H1 (cell line): Measurements from ENCODE around the gene LRRC14B. TPM values are rescaled to one million over a fixed set of nuclear protein-coding genes. Genes with fewer than 3 reads are reported as not detected.

Experiments
- CTCF ChIA-PET: fragments of 300-600 bp; sonication (Branson Sonifier 250); formaldehyde crosslinking; loops from one replicate; lab custom pipeline; 2021; ENCODE audit not compliant: partially characterized antibody; lab: Charles Lee
- POLR2A ChIA-PET: fragments of 300-600 bp; sonication (Branson Sonifier 250); formaldehyde crosslinking; loops from one replicate; lab custom pipeline; 2021; ENCODE audit warnings: inconsistent platforms; ENCODE audit not compliant: partially characterized antibody; lab: Charles Lee
- DNase-seq, 2 experiments: peaks; one replicate each; pipeline versions ENCODE4 v3.0.0 to v3.0.0-alpha.2; 2010 to 2022; ENCODE audit warnings: low spot score in 2 of 2, low read depth in 1 of 2, mixed read lengths in 1 of 2
- FAIRE-seq: peaks from 2 replicates; lab custom pipeline; 2011; peaks lifted over from hg19 to GRCh38; lab: Jason Lieb, UNC
- H2AFZ ChIP-seq: 2 replicates; pipeline ENCODE4 v1.8.1; 2012; ENCODE audit warnings: low read length, inconsistent platforms
- H2AK5ac ChIP-seq: 2 replicates; pipeline ENCODE4 v1.6.1; 2013; ENCODE audit warnings: low read depth, low read length
- H2BK120ac ChIP-seq: replicated peaks from 2 replicates; pipeline ENCODE3; 2013; ENCODE audit warnings: low read depth, low read length, inconsistent platforms
- H2BK12ac ChIP-seq: 2 replicates; pipeline ENCODE4 v1.6.1; 2013; ENCODE audit warnings: low read depth, low read length
- H2BK15ac ChIP-seq: 2 replicates; pipeline ENCODE4 v1.6.1; 2013; ENCODE audit warnings: low read length
- H2BK20ac ChIP-seq: 2 replicates; pipeline ENCODE4 v1.6.1; 2013; ENCODE audit warnings: low read length
- H2BK5ac ChIP-seq: 2 replicates; pipeline ENCODE4 v1.6.1; 2013; ENCODE audit warnings: low read depth, low read length
- H3K14ac ChIP-seq: 2 replicates; pipeline ENCODE4 v1.6.1; 2013; ENCODE audit warnings: inconsistent platforms; ENCODE audit not compliant: insufficient read length
- H3K18ac ChIP-seq: 2 replicates; pipeline ENCODE4 v1.6.1; 2013; ENCODE audit warnings: low read length; ENCODE audit errors: extremely low read depth
- H3K23ac ChIP-seq: 2 replicates; pipeline ENCODE4 v1.6.1; 2013; ENCODE audit warnings: inconsistent platforms; ENCODE audit not compliant: insufficient read length
- H3K23me2 ChIP-seq: 2 replicates; pipeline ENCODE4 v1.6.1; 2013; ENCODE audit warnings: low read depth, low read length
- H3K27ac ChIP-seq: 2 replicates; pipeline ENCODE4 v1.6.1; 2011; ENCODE audit warnings: low read depth, low read length, inconsistent platforms
- H3K27me3 ChIP-seq, 4 experiments: replicated peaks in 1 of 4; 1 replicate in 1 of 4; 2 replicates in 3 of 4; pipeline versions ENCODE4 v1.6.1 to v1.8.1; 2011 to 2013; ENCODE audit warnings: low read length in 3 of 4, mild to moderate bottlenecking in 3 of 4, inconsistent platforms in 2 of 4, mixed read lengths in 2 of 4, moderate library complexity in 1 of 4; ENCODE audit not compliant: control insufficient read depth in 3 of 4, insufficient read depth in 3 of 4; ENCODE audit errors: extremely low read depth in 1 of 4
- H3K36me3 ChIP-seq, 4 experiments: 2 replicates each; pipeline versions ENCODE4 v1.6.1 to v1.8.1; 2011 to 2013; ENCODE audit warnings: mild to moderate bottlenecking in 4 of 4, low read length in 3 of 4, moderate library complexity in 2 of 4, control low read depth in 1 of 4, inconsistent platforms in 1 of 4; ENCODE audit not compliant: insufficient read depth in 4 of 4, control insufficient read depth in 2 of 4
- H3K4ac ChIP-seq: replicated peaks from 2 replicates; pipeline ENCODE3; 2013; ENCODE audit warnings: low read length, low read depth, mixed read lengths, inconsistent platforms; ENCODE audit not compliant: insufficient read length
- H3K4me1 ChIP-seq, 4 experiments: replicated peaks in 1 of 4; 1 replicate in 1 of 4; 2 replicates in 3 of 4; pipeline versions ENCODE4 v1.6.1 to v1.8.1; 2011 to 2013; ENCODE audit warnings: low read length in 3 of 4, inconsistent platforms in 2 of 4, mixed read lengths in 1 of 4; ENCODE audit not compliant: insufficient read depth in 4 of 4, control insufficient read depth in 3 of 4
- H3K4me2 ChIP-seq, 2 experiments: 2 replicates each; pipeline versions ENCODE4 v1.6.1 to v1.8.1; 2011 to 2013; ENCODE audit warnings: low read depth in 2 of 2, low read length in 2 of 2, control low read depth in 1 of 2, inconsistent platforms in 1 of 2, mild to moderate bottlenecking in 1 of 2; ENCODE audit not compliant: insufficient read depth in 1 of 2
- H3K4me3 ChIP-seq, 4 experiments: fragments of 200-600, 300-600 bp in 1 of 4; sonication (generic), shearing (Covaris generic), sonication (Bioruptor Twin) in 1 of 4; 2 replicates each; pipeline versions ENCODE4 v1.5.1 to v1.8.1; 2011 to 2016; ENCODE audit warnings: low read length in 4 of 4, low read depth in 3 of 4, control low read depth in 2 of 4, inconsistent platforms in 2 of 4, mild to moderate bottlenecking in 2 of 4, mixed read lengths in 1 of 4, moderate library complexity in 1 of 4; ENCODE audit not compliant: insufficient read depth in 2 of 4; ENCODE audit errors: extremely low read depth in 1 of 4
- H3K56ac ChIP-seq: replicated peaks from 2 replicates; pipeline ENCODE3; 2013; ENCODE audit warnings: low read depth, mild to moderate bottlenecking, mixed read lengths, low read length, inconsistent platforms; ENCODE audit not compliant: insufficient read length
- H3K79me1 ChIP-seq: 2 replicates; pipeline ENCODE4 v1.6.1; 2013; ENCODE audit warnings: low read depth, low read length, control low read depth
- H3K79me2 ChIP-seq, 2 experiments: 2 replicates each; pipeline versions ENCODE4 v1.6.1 to v1.8.1; 2012 to 2013; ENCODE audit warnings: low read length in 2 of 2, mild to moderate bottlenecking in 2 of 2, inconsistent platforms in 1 of 2; ENCODE audit not compliant: insufficient read depth in 2 of 2, control insufficient read depth in 1 of 2
- H3K9ac ChIP-seq, 4 experiments: replicated peaks in 1 of 4; 1 replicate in 1 of 4; 2 replicates in 3 of 4; pipeline versions ENCODE4 v1.6.1 to v1.8.1; 2011 to 2013; ENCODE audit warnings: low read depth in 3 of 4, low read length in 3 of 4, control low read depth in 2 of 4, mild to moderate bottlenecking in 2 of 4, moderate library complexity in 2 of 4, inconsistent platforms in 1 of 4; ENCODE audit errors: extremely low read depth in 1 of 4
- H3K9me3 ChIP-seq, 2 experiments: 2 replicates each; pipeline versions ENCODE4 v1.6.1 to v1.8.1; 2012 to 2013; ENCODE audit warnings: mild to moderate bottlenecking in 2 of 2, moderate library complexity in 2 of 2, control low read depth in 1 of 2, inconsistent platforms in 1 of 2, low read depth in 1 of 2, low read length in 1 of 2, mixed read lengths in 1 of 2; ENCODE audit not compliant: insufficient read depth in 2 of 2
- H4K20me1 ChIP-seq, 2 experiments: replicated peaks in 1 of 2; 2 replicates each; pipeline versions ENCODE3 to v1.8.1; 2011 to 2013; ENCODE audit warnings: inconsistent platforms in 2 of 2, low read length in 2 of 2, mild to moderate bottlenecking in 1 of 2; ENCODE audit not compliant: insufficient read depth in 2 of 2, control insufficient read depth in 1 of 2
- H4K5ac ChIP-seq: 2 replicates; pipeline ENCODE4 v1.6.1; 2013; ENCODE audit warnings: low read length, low read depth, mixed read lengths, inconsistent platforms; ENCODE audit not compliant: insufficient read length
- H4K8ac ChIP-seq: 2 replicates; pipeline ENCODE4 v1.8.0; 2013; ENCODE audit warnings: mild to moderate bottlenecking, moderate library complexity, low read length, inconsistent platforms; ENCODE audit not compliant: insufficient read depth; ENCODE audit errors: extremely low read depth
- H4K91ac ChIP-seq: replicated peaks from 2 replicates; pipeline ENCODE3; 2013; ENCODE audit warnings: low read length, mixed read lengths, inconsistent platforms; ENCODE audit not compliant: insufficient read length
- FOSL1 ChIP-seq: IDR thresholded peaks from 2 replicates; pipeline ENCODE4 v1.6.1; 2011; ENCODE audit warnings: mild to moderate bottlenecking, low read depth, low read length, moderate library complexity; ENCODE audit not compliant: insufficient read depth
- MAFK ChIP-seq: IDR thresholded peaks from 2 replicates; pipeline ENCODE4 v1.6.1; 2012; ENCODE audit warnings: low read depth, mild to moderate bottlenecking, improper control_type of control experiment, low read length
- WGBS, 2 experiments: shearing (Covaris generic) in 1 of 2; methylation state at CpG; one replicate each; pipeline versions ENCODE4 v1.1.6 to v1.1.7; 2013 to 2015; ENCODE audit warnings: low lambda C conversion rate in 2 of 2, mixed read lengths in 2 of 2, inconsistent platforms in 1 of 2, low coverage in 1 of 2, missing lambda C conversion rate in 1 of 2; ENCODE audit not compliant: insufficient replicate concordance in 2 of 2, insufficient coverage in 1 of 2, insufficient read length in 1 of 2; ENCODE audit errors: extremely low coverage in 1 of 2, missing lambda C conversion rate in 1 of 2; 5-methylcytosine and 5-hydroxymethylcytosine counted together
- polyA plus RNA-seq, 7 experiments: library from polyadenylated mRNA; depleted of rRNA in 3 of 7; stranded (reverse) in 5 of 7; unstranded in 2 of 7; fragments of >200 nt in 5 of 7; fragments of 200-250 nt in 2 of 7; gene quantifications; 1 replicate in 5 of 7; 2 replicates in 1 of 7; 4 replicates in 1 of 7; pipeline versions ENCODE4 v1.2.1 to v1.2.3, GENCODE V29; 2011 to 2013; ENCODE audit warnings: missing spikeins in 2 of 7, mixed read lengths in 2 of 7
- total RNA-seq: library from RNA; stranded (reverse); fragmentation: NEBNext Ultra II Directional; extraction: Animal tissue kit (Norgen Biotek cat#: 25700); gene quantifications from 2 replicates; pipeline ENCODE4 v1.2.1, GENCODE V29; 2021

Gene LRRC14B
- total and polyA plus RNA-seq, 2 of the 8 experiments (the other 6 are each of a cell fraction or from before 2014, with no cell fraction given), result not detected

- 92% methylated on average over 15 of the region's 15 CpGs; no CpG with 5 or more reads in 1 of the 2 experiments for WGBS, 2 experiments
- POLR2A ChIA-PET, result interaction anchor here (1.2 to 1.6 kb wide), 2 partner anchors 13 to 24 kb away, joined by 4 to 5 read pairs; partner anchors contain the start of genes CCDC127 and SDHA
- TF ChIP-seq MAFK (no peak), FOSL1 (no peak)
- Histone ChIP-seq H2BK120ac (no peak overlapping the region), H2BK5ac (no peak overlapping the region), H3K14ac (no peak overlapping the region), H2BK15ac (no peak overlapping the region), H3K56ac (no peak overlapping the region), H4K5ac (no peak overlapping the region), H3K27me3 (no peaks in the 10 kb centered on the region), H3K4me3 (no peak overlapping the region), H4K91ac (no peak overlapping the region), H3K23ac (no peak overlapping the region), H2AK5ac (no peak overlapping the region), H3K79me2 (no peaks in the 10 kb centered on the region), H3K9me3 (no peaks in the 10 kb centered on the region), H3K23me2 (no peaks in the 10 kb centered on the region), H3K79me1 (no peaks in the 10 kb centered on the region; the same call in 1 of the 2 replicates), H4K20me1 (peaks cover 0 to 7% of the 10 kb centered on the region in 2 experiments), H2AFZ (no peak overlapping the region), H2BK12ac (no peak overlapping the region), H3K4me1 (peaks cover 0 to 2% (median 1%) of the 10 kb centered on the region in 4 experiments; a peak in 4 of 7 replicates), H3K4ac (no peak overlapping the region), H3K18ac (no peak overlapping the region), H2BK20ac (no peak overlapping the region), H3K9ac (no peak overlapping the region), H3K4me2 (no peak overlapping the region), H3K27ac (no peak overlapping the region), H3K36me3 (no peaks in the 10 kb centered on the region), H4K8ac (no peak overlapping the region)
- CTCF ChIA-PET, result interaction anchor here (0.6 to 1.9 kb wide), 8 partner anchors 9 to 253 kb away, joined by 3 to 5 read pairs (median 3); no protein-coding TSS in a partner anchor
- no peak for FAIRE-seq
- no peak for DNase-seq
Observed at GRCh38 chr5:194102-194501, 2.8 kb downstream of the LRRC14B start.
